ENCODE measurements around the gene SPAG17.

Gene SPAG17

GRCh38 chr1:118159569-118159968 is 25.5 kb downstream of the SPAG17 start:
- DNase-seq = no peak

GRCh38 chr1:118158924-118159323 is 26.1 kb downstream of the SPAG17 start:
- no peak for DNase-seq

GRCh38 chr1:118157506-118157905 is 27.5 kb downstream of the SPAG17 start:
- no peak for DNase-seq

DNA sequence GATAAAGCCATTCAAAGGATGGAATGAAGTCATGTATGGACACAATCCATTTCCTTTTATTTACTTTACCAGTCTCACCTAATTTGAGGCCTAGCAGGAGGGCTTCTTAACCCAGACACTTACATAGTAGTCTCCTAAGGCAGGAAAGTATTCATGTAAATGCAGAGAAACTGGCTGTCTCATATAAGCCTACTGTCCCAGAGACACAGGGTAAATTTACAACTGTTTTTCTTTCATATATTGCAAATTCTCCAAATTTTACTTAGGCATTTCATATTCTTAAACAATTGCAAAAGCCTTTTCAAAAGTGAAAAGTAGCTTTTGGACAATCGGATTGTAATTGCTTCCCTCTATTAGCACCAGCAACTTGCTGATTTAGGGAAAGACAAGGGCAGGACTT is 29.9 kb downstream of the SPAG17 start:
- DNase-seq = peak; percentile 68

GRCh38 chr1:118154220-118154619 is 30.8 kb downstream of the SPAG17 start:
- DNase-seq = peak; percentile 58

- peak; percentile 61 for DNase-seq
Measured at GRCh38 chr1:118151312-118151937, 33.6 kb downstream of the SPAG17 start.

DNA sequence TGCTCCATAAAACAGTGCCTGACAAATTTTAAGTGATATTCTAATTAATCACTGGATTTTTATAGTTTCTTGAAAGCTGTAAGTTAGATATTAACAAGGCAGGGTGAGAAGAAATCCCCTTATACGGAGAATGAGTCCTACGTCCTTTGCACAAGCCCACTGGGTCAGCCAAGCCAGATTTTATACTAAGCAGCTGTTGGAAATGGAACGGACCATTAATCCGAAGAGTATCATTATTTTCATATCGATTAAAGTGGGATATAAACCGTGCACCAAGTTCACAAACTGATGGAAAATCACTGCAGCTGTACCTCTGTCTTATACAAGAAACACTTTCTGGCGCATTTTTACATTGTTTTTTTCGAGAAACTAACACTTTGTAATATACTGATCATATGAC is 35.2 kb downstream of the SPAG17 start:
- no peak for DNase-seq

- no peak for DNase-seq
Measured at GRCh38 chr1:118148034-118148433, 37.0 kb downstream of the SPAG17 start.

- no peak for DNase-seq
Measured at GRCh38 chr1:118147522-118147921, 37.5 kb downstream of the SPAG17 start.

GRCh38 chr1:118145721-118146120 is 39.3 kb downstream of the SPAG17 start:
- DNase-seq = no peak

DNA sequence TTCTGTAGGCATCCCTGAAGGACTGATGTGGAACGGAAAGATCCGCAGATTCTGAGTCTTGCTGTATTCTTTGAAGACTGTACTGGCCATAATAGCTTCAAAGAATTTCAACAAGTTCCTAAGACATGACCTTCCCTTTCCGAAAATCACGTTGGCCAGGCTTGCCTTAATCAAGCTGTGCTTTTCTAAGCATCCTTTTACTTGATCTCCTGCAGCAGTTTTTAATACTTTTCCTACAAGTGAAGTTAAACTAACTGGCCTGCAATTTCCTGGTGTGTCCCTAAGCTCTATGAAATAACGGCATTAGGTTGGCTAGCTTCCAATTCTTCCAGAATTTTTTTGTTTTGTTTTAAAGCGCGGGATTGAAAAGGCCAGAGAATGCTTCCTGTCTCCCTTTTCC is 40.3 kb downstream of the SPAG17 start:
- no peak for DNase-seq

GRCh38 chr1:118143831-118144230 is 41.2 kb downstream of the SPAG17 start:
- no peak for DNase-seq

GRCh38 chr1:118143121-118143520 is 41.9 kb downstream of the SPAG17 start:
- no peak for DNase-seq

DNA sequence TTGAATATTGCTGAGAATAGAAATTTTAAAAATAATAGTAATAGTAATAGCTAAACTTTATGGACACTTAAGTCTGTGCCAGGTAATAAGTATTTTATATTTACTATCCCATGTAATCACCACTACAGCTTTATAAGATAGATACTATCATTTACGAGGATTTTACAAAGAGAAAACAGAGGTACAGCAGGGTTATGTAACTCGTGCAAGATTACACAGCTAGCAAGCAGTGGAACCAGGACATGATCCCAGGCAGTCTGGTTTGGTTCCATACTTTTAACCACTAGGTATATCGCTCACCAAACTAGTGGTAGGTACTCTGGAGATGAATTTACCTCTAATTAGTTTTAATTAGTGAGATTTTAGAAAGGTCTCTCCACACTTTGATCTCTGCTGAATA is 42.5 kb downstream of the SPAG17 start:
- DNase-seq = no peak

DNA sequence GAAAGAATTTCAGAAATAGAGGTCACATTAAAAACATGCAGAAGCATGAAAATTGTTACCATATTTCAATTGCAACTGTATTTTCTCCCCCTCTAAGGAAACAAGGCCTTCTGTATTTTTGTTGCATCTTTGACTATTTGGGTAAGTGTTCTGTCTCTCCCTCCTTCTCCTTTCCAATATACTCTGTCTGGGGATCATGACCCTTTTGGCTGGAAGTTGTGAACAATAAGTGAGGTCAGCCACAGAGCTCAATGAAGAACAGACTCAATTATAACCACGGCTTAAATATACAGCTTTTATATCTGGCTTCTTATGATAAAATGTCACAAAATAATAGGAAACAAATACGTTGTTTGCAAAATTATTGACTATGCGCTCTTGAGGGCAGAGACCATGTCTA is 47.1 kb downstream of the SPAG17 start:
- DNase-seq = no peak

DNA sequence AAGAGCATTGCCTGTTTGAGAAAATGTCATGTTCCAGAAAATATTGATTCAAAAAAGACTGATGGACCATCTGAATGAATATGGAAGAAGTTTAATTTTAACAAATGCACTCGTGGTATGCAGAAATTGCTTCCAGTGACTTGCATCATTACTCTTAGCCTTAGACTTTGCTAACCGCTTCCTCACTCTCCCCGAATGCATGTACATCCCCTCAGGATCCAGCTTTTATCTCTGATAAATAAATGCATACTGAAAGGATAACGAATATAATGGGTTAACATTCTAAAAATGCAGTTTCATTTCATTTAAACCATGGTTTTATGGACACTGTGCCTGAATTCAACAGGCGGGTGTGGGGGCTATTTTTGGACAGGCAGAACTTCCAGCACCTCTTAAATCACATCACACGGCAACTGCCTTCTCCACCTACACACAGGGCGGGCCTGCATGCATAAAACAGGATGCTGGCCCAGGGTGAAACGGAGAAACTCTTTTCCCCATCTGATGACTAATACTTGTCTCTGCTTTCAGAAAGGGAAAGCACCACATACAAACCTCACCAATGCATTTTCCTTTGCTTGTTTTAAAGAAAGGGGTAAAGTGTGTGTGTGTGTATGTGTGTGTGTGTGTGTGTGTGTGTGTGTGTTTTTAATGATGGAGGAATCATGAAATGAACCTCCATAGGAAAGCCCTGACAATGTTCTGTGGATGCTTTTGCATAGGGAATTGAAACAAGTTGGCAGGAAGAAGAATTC is 48.7 kb downstream of the SPAG17 start:
- no peak for DNase-seq

DNA sequence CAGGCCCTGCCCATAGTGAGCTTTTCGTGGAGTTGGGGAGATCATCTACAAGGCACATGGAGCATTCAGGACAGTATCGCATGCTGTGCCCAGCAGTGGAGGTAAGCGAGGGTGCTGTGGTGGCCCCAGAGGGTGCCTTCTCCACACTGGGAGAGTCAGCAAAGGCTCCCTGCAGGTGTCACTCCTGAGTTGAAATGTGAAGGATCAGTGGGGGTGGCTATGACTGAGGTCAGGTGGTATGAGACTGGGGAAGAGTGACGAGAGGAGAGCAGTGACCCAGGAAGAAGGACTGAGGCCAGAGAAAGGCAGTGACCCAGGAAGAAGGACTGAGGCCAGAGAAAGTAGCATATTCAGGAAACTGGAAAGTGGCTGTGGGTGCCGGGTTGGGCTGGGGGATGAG is 53.0 kb downstream of the SPAG17 start:
- DNase-seq = no peak

- no peak for DNase-seq
Measured at GRCh38 chr1:118128761-118129160, 56.3 kb downstream of the SPAG17 start.

GRCh38 chr1:118124064-118124463 is 61.0 kb downstream of the SPAG17 start:
- DNase-seq = no peak

DNA sequence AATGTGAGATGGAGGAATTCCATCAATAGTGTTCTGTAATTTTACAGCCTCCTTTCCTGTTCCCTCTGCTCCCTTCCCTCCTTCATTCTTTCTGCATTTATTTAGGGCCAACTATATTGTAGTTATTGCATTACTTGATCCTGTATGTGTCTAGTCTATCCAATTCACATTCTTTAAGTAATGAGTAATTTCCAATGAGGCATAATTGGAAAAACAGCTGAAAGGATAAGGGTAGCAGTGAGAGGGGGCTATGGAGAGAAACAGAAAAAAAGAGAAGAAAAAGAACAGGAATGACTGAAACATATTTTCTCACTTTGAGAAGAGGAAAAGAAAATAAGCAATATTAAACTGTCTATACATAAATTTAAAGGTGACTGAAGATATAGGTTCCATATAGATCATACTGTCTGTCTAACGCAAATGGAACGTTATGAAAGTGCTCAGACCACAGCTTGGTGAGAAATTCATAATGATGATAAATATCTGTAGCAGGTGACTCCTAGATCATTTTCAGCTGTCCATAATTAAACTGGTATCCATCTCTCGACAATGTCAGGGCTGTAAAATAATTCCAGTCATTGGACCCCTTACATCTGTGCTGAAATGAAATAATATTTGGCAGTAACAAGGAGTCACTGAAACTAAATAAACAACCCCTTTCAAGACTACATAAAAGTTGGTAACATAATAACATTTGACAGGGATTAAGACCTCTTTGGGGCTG is 61.8 kb downstream of the SPAG17 start:
- DNase-seq = peak; percentile 13

DNA sequence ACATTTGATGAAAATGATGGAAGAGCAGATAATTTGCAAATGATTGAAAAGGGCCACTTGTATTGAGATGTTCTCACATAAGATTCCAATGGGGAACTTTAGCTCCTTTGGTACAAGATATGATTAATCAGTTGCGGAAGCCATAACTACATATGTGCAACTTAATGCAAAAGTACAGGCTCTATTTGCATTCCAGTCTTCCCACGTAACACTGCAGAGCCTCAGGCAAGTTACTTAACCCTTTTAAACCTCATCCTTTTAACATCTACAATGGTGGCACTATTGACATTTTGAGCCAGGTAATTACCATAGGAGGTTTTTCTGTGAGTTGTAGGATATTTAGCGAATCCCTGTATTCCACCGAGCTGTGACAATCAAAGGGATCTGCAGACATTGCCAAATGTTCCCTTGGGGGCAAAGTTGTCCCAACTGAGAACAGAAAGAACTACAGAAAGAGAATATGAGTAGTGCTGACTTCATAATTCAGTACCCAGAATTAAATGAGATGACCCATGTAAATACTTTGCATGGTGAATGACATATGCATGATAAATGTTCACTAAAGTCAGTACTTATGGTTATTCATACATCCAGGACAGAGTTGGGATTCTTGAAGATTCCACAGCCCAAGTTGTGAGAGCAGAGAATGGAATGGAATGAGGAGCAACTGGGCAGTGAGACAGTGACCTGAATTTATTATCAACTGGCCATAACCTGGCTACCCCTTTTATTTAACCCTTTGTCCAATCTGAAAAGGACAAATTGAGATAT is 62.6 kb downstream of the SPAG17 start:
- DNase-seq = peak; percentile 62

- no peak for DNase-seq
Measured at GRCh38 chr1:118118873-118119463, 66.1 kb downstream of the SPAG17 start.

- peak; percentile 14 for DNase-seq
Measured at GRCh38 chr1:118118469-118118868, 66.6 kb downstream of the SPAG17 start.
